Duodenal mucosa (tissue), 2 donors: ENCODE results near the gene RPS2.

ENCODE experiments used
- H3K27ac ChIP-seq: one replicate; pipeline ENCODE4 v1.7.0; 2013; ENCODE audit warnings: low read depth, low read length
- H3K27me3 ChIP-seq, 2 donors: one replicate each; pipeline ENCODE4 v1.7.0; 2013; ENCODE audit warnings: low read length in 2 of 2, control low read depth in 1 of 2; ENCODE audit not compliant: insufficient read depth in 2 of 2, control insufficient read depth in 1 of 2
- H3K36me3 ChIP-seq, 2 donors: one replicate each; pipeline ENCODE4 v1.7.0; 2013; ENCODE audit warnings: low read length in 2 of 2, control low read depth in 1 of 2; ENCODE audit not compliant: insufficient read depth in 2 of 2, control insufficient read depth in 1 of 2
- H3K4me1 ChIP-seq, 2 donors: one replicate each; pipeline ENCODE4 v1.7.0; 2013; ENCODE audit warnings: low read length in 2 of 2, control low read depth in 1 of 2; ENCODE audit not compliant: insufficient read depth in 2 of 2, control insufficient read depth in 1 of 2
- H3K4me3 ChIP-seq, 2 donors: one replicate each; pipeline ENCODE4 v1.7.0; 2013; ENCODE audit warnings: low read length in 2 of 2, low read depth in 1 of 2
- H3K9ac ChIP-seq, 2 donors: one replicate each; pipeline ENCODE4 v1.7.0; 2013; ENCODE audit warnings: low read length in 2 of 2, low read depth in 1 of 2
- H3K9me3 ChIP-seq, 2 donors: one replicate each; pipeline ENCODE4 v1.7.0; 2013; ENCODE audit warnings: low read length in 2 of 2, control low read depth in 1 of 2; ENCODE audit not compliant: control insufficient read depth in 1 of 2

The RPS2 gene

DNA sequence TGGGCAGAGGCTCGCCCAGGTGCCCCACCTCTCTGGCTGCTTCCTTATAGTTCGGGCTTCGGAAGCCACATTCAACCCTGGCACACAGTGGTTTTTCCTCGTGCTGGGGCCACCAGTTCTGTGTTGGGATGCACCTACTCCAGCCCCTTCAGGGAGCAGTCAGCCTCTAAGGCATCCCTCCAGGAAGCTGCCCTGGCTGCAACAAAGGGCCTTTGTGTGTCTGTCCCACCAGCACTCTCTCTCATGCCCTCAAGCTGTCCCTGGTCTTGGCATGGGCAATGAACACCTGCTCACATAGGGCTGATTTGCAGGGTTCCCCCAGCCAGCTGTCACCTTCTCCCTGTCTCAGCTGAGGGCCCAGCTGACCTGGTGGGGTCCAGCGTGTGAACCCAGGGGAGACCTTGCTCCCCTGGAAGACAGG, 17.4 kb upstream of the RPS2 start:
- peaks cover 15 to 30% of the 10 kb centered on the region in 2 donors for H3K36me3 ChIP-seq
- peak overlapping the region; percentile 15 for H3K27ac ChIP-seq
- peaks cover 10 to 15% of the 10 kb centered on the region in 2 donors for H3K27me3 ChIP-seq
- H3K4me3 ChIP-seq: no peak overlapping the region
- H3K4me1 ChIP-seq: peaks cover 51 to 73% of the 10 kb centered on the region in 2 donors
- H3K9me3 ChIP-seq: no peaks in the 10 kb centered on the region
- H3K9ac ChIP-seq: peak overlapping the region in 1 of 2 donors; percentile 40

DNA sequence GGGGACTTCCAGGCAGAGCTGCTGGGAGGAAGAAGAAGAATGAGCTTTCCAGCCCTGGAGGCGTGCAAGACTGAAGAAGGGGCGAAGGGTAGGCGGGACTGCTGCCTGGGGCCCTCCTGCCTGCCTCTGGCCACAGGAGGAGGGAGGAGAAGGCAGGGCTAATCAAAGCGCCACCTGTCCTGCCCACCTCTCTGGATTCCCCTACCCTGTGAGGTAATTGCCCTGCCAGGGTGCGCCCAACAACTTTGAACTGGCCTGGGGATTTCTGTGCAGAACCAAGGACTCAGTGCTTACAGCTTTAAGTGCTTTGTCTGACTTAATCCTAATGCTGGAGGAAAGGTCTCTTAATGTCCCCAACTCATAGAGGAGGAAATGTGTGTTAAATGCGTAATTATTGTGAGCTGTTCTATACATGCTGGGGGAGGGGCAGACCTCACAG, 16.8 kb upstream of the RPS2 start, which contains the start of gene NOXO1:
Gene NOXO1, minus strand, starts transcription at position 72 of the 439 bp plus-strand sequence. CDS start 290 bp downstream, outside the sequence.
- peak within 1 kb of the TSS; percentile 15 for H3K27ac ChIP-seq

DNA sequence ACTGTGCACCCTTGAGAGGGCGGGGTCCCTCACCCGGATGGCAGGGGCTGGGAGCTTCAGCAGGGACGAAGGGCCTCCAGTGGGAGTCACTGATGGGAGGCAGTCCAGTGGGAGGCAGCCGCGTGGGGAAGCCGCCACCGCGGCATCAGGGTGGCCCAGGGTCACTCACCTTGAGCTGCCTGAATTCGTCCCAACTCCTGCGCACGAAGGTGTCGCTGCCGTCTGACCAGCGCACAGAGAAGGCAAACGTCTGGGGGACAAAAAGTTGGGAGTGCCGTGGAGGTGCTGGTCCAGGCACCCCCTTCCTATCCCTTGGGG, 16.1 kb upstream of the RPS2 start:
- Histone ChIP-seq H3K4me1 (peaks cover 44 to 65% of the 10 kb centered on the region in 2 donors), H3K9ac (peak overlapping the region in 1 of 2 donors; percentile 32), H3K27ac (no peak overlapping the region), H3K9me3 (no peaks in the 10 kb centered on the region), H3K4me3 (peak overlapping the region in 1 of 2 donors; percentile 51), H3K27me3 (peaks cover 10 to 15% of the 10 kb centered on the region in 2 donors), H3K36me3 (peaks cover 18 to 30% of the 10 kb centered on the region in 2 donors)

More for the DNA sequence above, 16.8 kb upstream of the RPS2 start, which contains the start of gene NOXO1:
- Histone ChIP-seq H3K4me1 (peaks cover 50 to 72% of the 10 kb centered on the region in 2 donors), H3K4me3 (peak within 1 kb of the TSS in 1 of 2 donors; percentile 51), H3K27me3 (peaks cover 10 to 15% of the 10 kb centered on the region in 2 donors), H3K9me3 (no peaks in the 10 kb centered on the region), H3K9ac (peak within 1 kb of the TSS; percentile 32 to 40), H3K36me3 (peaks cover 19 to 30% of the 10 kb centered on the region in 2 donors)

DNA sequence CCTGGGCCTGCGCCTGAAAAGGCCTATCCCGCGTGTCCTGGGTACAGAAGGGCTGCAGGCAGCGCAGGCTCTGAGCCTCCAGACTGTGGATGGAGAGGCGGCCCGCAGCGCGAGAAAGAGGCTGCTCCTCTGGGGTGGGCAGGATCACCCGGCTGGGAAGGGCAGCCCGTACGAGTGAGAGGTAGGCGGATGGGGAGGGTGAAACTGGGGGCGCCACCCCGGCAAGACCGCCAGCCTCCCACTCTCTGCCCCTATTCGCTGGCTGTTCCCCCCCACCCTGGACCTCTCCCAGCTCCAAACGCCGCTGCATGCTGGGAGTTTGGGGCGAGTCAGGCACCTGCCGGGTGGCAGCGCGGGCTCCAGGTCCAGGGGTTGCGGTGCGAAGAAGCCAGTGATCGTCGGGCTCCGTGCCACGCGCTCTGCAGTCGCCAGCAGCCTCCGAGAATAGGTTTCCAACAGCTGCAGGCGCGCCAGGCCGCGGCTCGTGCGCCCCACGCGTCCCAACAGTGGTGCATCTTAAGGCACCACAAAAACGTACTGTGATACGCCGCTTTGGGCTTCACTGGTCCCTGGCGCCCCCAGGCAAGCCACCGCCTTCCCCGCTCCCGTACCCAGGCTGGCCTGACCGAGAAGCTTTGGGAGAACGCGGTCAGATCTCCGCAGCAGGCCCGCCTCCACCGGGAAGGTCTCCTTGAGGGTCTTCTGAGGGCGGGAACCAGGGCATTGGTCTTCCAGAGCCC, 15.6 kb upstream of the RPS2 start:
- peak overlapping the region; percentile 66 for H3K27ac ChIP-seq
- H3K27me3 ChIP-seq: peaks cover 10 to 15% of the 10 kb centered on the region in 2 donors
- H3K4me1 ChIP-seq: peaks cover 38 to 60% of the 10 kb centered on the region in 2 donors
- no peaks in the 10 kb centered on the region for H3K9me3 ChIP-seq
- H3K36me3 ChIP-seq: peaks cover 15 to 34% of the 10 kb centered on the region in 2 donors
- H3K9ac ChIP-seq: peak overlapping the region; percentile 51 to 57
- H3K4me3 ChIP-seq: peak overlapping the region; percentile 51 to 56

DNA sequence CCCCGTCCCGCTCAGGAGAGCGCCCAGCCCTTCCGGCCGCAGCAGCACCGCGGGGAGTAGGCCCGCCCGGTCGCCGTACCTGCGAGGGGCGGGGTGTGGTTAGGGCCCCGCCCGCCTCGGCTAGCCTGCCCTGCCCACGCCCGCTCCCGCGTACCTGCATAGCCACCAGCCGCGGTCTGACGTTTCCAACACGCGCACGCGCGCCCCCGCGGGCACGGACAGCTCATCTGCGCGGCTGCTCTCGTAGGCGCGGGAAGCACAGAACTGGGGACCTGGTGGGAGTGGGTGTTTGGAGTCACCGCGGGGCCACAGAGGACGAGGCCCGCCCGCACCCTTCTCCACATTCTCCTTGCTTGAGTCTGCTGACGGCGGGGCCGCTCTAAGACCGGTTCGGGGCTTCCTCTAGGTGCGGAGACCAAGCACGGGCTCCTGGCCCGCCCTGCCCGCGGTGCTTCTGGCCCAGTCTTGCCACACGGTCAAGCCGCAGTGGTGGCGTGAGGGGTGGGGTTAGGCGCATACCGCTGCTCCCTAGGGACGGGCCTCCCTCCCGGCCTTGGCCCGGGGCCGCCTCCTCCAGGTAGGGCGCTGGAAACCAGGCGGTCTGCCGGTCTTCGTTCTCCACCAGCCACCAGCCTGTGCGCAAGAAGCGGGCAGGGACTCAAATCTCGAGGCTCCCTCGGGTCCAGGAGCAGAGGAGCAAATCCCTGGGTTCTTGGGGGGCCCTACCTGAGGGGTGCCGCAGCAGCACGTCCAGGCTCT, 14.8 kb upstream of the RPS2 start:
- Histone ChIP-seq H3K9me3 (no peaks in the 10 kb centered on the region), H3K27me3 (peaks cover 13 to 15% of the 10 kb centered on the region in 2 donors), H3K9ac (peak overlapping the region; percentile 56 to 57), H3K27ac (peak overlapping the region; percentile 66), H3K36me3 (peaks cover 15 to 42% of the 10 kb centered on the region in 2 donors), H3K4me1 (peaks cover 32 to 52% of the 10 kb centered on the region in 2 donors), H3K4me3 (peak overlapping the region; percentile 55 to 56)

DNA sequence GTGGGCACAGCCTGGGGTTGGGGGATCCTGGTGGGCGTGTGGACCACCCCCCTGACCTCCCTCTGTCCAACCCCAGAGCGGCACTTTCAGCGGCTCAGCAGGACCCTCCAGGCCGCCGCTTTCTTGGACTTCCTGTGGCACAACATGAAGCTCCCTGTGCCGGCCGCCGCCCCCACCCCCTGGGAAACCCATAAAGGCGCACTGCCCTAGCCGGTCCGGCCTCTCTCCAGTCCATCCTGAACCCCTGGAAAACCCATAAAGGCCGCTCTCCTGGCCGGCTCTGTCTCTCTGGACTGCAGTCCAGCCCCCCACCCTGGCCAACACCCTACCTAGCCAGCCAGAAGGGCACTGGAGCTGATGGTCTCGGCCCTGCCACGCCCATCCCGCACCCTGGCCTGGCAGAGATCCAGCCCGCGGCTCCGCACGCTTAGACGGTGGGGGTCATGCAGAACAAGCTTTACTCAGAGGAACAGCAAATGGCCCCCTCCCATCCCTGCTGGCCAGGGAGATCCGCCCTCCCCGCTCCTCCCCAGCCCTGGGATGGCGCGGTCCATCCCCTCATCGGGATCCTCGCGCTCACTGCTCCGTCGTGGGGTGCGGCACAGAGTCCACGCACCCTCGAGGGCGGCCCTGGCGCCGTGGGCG, 14.0 kb upstream of the RPS2 start:
- peaks cover 13 to 15% of the 10 kb centered on the region in 2 donors for H3K27me3 ChIP-seq
- peak overlapping the region; percentile 43 to 56 for H3K9ac ChIP-seq
- H3K9me3 ChIP-seq: no peaks in the 10 kb centered on the region
- H3K27ac ChIP-seq: peak overlapping the region; percentile 32
- peak overlapping the region; percentile 52 to 55 for H3K4me3 ChIP-seq
- peaks cover 15 to 46% of the 10 kb centered on the region in 2 donors for H3K36me3 ChIP-seq
- H3K4me1 ChIP-seq: peaks cover 32 to 51% of the 10 kb centered on the region in 2 donors

DNA sequence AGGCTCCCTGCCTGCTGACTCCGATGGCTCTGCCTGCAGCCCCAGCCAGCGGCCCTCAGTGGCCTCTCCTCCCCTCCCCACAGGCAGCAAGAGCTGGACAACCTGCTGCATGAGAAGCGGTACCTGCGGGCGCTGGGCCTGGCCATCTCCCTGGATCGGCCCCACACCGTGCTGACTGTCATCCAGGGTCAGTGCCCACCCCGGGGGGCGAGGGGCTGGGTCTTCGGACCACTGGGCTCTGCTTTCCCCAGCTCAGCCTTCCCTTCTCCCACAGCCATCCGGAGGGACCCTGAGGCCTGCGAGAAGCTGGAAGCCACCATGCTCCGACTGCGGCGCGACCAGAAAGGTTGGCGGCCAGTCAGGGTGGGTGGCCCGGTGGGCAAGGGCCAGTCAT, 13.2 kb upstream of the RPS2 start:
- Histone ChIP-seq H3K9ac (no peak overlapping the region), H3K4me1 (peaks cover 27 to 45% of the 10 kb centered on the region in 2 donors), H3K4me3 (no peak overlapping the region), H3K27ac (no peak overlapping the region), H3K36me3 (peaks cover 15 to 46% of the 10 kb centered on the region in 2 donors), H3K9me3 (no peaks in the 10 kb centered on the region), H3K27me3 (peaks cover 13 to 15% of the 10 kb centered on the region in 2 donors)

DNA sequence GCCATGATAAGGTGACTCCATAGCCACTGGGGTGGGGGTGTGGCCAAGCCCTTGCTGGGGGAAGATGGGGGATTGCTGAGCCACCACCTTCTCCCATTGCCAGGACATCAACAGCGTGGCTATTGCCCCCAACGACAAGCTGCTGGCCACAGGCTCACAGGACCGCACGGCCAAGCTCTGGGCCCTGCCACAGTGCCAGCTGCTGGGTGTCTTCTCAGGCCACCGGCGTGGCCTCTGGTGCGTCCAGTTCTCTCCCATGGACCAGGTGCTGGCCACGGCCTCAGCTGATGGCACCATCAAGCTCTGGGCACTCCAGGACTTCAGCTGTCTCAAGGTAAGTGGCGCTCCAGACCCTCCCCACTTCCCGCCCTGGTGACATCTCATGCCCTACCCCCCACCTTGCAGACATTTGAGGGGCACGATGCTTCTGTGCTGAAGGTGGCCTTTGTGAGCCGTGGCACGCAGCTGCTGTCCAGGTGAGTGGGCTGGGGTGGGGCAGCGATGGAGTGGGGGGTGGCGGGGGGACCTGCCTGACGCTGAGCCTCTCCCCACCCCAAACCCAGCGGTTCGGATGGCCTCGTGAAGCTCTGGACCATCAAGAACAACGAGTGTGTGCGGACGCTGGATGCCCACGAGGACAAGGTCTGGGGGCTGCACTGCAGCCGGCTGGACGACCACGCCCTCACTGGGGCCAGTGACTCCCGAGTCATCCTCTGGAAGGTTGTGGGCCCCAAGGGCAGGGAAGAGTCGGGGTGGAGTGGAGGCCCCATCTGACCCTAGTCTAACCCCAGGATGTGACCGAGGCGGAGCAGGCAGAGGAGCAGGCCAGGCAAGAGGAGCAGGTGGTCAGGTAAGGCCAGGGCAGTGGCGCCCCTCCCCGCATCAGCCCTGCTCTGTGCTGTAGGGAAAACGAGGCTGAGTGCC, 12.6 kb upstream of the RPS2 start:
- Histone ChIP-seq H3K9ac (no peak overlapping the region), H3K36me3 (peaks cover 15 to 46% of the 10 kb centered on the region in 2 donors), H3K27me3 (peaks cover 13 to 15% of the 10 kb centered on the region in 2 donors), H3K4me1 (peaks cover 24 to 43% of the 10 kb centered on the region in 2 donors), H3K4me3 (no peak overlapping the region), H3K9me3 (no peaks in the 10 kb centered on the region), H3K27ac (no peak overlapping the region)

DNA sequence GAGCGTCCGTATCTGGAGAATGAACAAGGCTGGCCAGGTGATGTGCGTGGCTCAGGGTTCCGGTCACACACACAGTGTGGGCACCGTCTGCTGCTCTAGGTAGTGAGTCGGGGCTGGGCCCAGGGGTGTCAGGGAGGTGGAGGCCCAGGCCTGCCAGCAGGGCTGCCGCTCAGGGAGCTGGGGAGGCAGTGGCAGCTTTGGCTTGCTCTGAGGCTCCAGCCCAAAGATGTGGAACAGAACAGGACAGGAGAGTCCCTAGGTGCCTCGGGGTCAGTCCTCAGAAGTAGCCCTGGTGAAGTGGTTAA, 11.5 kb upstream of the RPS2 start:
- peaks cover 13 to 37% of the 10 kb centered on the region in 2 donors for H3K4me1 ChIP-seq
- no peak overlapping the region for H3K9ac ChIP-seq
- no peaks in the 10 kb centered on the region for H3K9me3 ChIP-seq
- H3K4me3 ChIP-seq: no peak overlapping the region
- H3K27ac ChIP-seq: no peak overlapping the region
- H3K36me3 ChIP-seq: peaks cover 15 to 46% of the 10 kb centered on the region in 2 donors
- peaks cover 7 to 13% of the 10 kb centered on the region in 2 donors for H3K27me3 ChIP-seq
